IMR-90 (cell line): ENCODE results near the gene IL4.
"Not testable (repeated sequence)": the region's sequence is repeated elsewhere in the genome, so short reads cannot be mapped to it uniquely, and the experiment has no call there.

Experiments used
- BHLHE40 ChIP-seq: fragments of 150-350 bp; IDR thresholded peaks from 2 replicates; pipeline ENCODE4 v1.6.1; 2016; ENCODE audit warnings: mild to moderate bottlenecking, low read depth, low read length
- CEBPB ChIP-seq: IDR thresholded peaks from 2 replicates; pipeline ENCODE4 v1.6.1; 2012; ENCODE audit warnings: low read depth, low read length, improper control_type of control experiment
- CHD1 ChIP-seq: IDR thresholded peaks from 2 replicates; pipeline ENCODE4 v1.6.1; 2012; ENCODE audit warnings: low read depth, low read length, improper control_type of control experiment
- NFE2L2 ChIP-seq: fragments of 150-350 bp; IDR thresholded peaks from 2 replicates; pipeline ENCODE4 v1.6.1; 2016; ENCODE audit warnings: low read depth, mild to moderate bottlenecking, low read length
- POLR2A ChIP-seq: IDR thresholded peaks from 2 replicates; pipeline ENCODE4 v1.6.1; 2012; ENCODE audit warnings: mild to moderate bottlenecking, low read depth, low read length
- RAD21 ChIP-seq: IDR thresholded peaks from 2 replicates; pipeline ENCODE4 v1.6.1; 2012; ENCODE audit warnings: low read length, improper control_type of control experiment
- RFX5 ChIP-seq: IDR thresholded peaks from 2 replicates; pipeline ENCODE4 v1.8.0; 2012; ENCODE audit warnings: low read depth, mild to moderate bottlenecking, low read length, moderate library complexity
- SMC3 ChIP-seq: fragments of 150-350 bp; IDR thresholded peaks from 2 replicates; pipeline ENCODE4 v1.6.1; 2016; ENCODE audit warnings: low read depth, mild to moderate bottlenecking, antibody characterized with exemption, low read length, moderate library complexity
- TF ChIP-seq, protein P1 (sequence below): conservative IDR thresholded peaks from 2 replicates; pipeline ENCODE4 v1.5.1; 2012; ENCODE audit warnings: mild to moderate bottlenecking, low read depth, low read length, improper control_type of control experiment
- TF ChIP-seq, protein P2 (sequence below): fragments of 150-350 bp; IDR thresholded peaks from 2 replicates; pipeline ENCODE4 v1.6.1; 2017; ENCODE audit warnings: mild to moderate bottlenecking, antibody characterized with exemption, low read length, low read depth

DNA sequence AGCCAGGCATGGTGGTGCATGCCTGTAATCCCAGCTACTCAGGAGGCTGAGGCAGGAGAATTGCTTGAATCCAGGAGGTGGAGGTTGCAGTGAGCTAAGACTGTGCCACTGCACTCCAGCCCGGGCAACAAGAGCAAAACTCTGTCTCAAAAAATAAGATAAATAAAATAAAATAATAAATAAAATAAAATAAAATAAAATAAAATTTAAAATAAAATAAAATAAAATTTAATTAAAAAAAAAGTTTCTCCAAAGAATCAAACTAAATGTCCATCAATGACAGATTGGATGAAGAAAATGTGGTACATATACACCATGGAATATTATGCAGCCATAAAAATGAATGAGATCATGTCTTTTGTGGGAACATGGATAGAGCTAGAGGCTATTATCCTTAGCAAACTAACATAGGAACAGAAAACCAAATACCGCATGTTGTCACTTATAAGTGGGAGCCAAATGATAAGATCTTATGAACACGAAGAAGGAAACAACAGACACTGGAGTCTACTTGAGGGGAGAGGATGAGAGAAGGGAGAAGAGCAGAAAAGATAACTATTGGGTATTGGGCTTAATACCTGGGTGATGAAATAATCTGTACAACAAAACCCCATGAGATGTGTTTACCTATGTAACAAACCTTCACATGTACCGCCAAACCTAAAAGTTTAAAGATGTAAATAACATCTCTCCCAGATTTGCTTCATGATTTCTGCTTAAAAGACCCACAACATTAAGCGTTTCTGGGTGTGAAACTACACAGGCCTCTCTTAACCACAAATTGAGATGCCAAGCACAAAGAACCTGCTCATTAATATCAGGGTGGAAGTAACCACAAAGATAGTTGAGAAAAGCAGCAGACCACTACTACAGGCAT is 18.2 kb downstream of the IL4 start:
- TF ChIP-seq RAD21, CEBPB, POLR2A, RFX5, CHD1, NFE2L2, SMC3, BHLHE40: not testable (repeated sequence)
- TF ChIP-seq, protein P1, sequence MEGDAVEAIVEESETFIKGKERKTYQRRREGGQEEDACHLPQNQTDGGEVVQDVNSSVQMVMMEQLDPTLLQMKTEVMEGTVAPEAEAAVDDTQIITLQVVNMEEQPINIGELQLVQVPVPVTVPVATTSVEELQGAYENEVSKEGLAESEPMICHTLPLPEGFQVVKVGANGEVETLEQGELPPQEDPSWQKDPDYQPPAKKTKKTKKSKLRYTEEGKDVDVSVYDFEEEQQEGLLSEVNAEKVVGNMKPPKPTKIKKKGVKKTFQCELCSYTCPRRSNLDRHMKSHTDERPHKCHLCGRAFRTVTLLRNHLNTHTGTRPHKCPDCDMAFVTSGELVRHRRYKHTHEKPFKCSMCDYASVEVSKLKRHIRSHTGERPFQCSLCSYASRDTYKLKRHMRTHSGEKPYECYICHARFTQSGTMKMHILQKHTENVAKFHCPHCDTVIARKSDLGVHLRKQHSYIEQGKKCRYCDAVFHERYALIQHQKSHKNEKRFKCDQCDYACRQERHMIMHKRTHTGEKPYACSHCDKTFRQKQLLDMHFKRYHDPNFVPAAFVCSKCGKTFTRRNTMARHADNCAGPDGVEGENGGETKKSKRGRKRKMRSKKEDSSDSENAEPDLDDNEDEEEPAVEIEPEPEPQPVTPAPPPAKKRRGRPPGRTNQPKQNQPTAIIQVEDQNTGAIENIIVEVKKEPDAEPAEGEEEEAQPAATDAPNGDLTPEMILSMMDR = not testable (repeated sequence)
- TF ChIP-seq, protein P2, sequence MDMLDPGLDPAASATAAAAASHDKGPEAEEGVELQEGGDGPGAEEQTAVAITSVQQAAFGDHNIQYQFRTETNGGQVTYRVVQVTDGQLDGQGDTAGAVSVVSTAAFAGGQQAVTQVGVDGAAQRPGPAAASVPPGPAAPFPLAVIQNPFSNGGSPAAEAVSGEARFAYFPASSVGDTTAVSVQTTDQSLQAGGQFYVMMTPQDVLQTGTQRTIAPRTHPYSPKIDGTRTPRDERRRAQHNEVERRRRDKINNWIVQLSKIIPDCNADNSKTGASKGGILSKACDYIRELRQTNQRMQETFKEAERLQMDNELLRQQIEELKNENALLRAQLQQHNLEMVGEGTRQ = not testable (repeated sequence)
